ENCODE results near the gene PTPN4. TPM values are rescaled to one million over a fixed set of nuclear protein-coding genes. Genes with fewer than 3 reads are reported as not detected.

The PTPN4 gene
- total RNA-seq, 4 donors from 2014 or later, result 35.6 to 61.5 (median 51.6) TPM

- Histone ChIP-seq H3K4me3 (no peak overlapping the region), H3K36me3 (no peaks in the 10 kb centered on the region), H3K27ac (no peak overlapping the region), H3K27me3 (no peaks in the 10 kb centered on the region), H3K4me1 (no peaks in the 10 kb centered on the region), H3K9me3 (no peaks in the 10 kb centered on the region)
- DNase-seq, result no peak
- TF ChIP-seq POLR2A (IDR thresholded peaks at IDR 0.05), result no peak
- TF ChIP-seq CTCF (IDR thresholded peaks at IDR 0.05), result no peak
- intact Hi-C loops (cut with DNase I; ENCODE audit: low total_unique reads), result no loop called here
Measured at GRCh38 chr2:119732601-119733164, 27.0 kb upstream of the PTPN4 start.

- Histone ChIP-seq H3K4me1 (no peaks in the 10 kb centered on the region), H3K27me3 (no peaks in the 10 kb centered on the region), H3K36me3 (no peaks in the 10 kb centered on the region), H3K27ac (no peak overlapping the region), H3K4me3 (no peak overlapping the region), H3K9me3 (no peaks in the 10 kb centered on the region)
- no peak for DNase-seq
- intact Hi-C loops (cut with DNase I; ENCODE audit: low total_unique reads), result no loop called here
- TF ChIP-seq POLR2A (IDR thresholded peaks at IDR 0.05) (no peak), CTCF (IDR thresholded peaks at IDR 0.05) (no peak)
Measured at GRCh38 chr2:119734047-119734446, 25.7 kb upstream of the PTPN4 start.

GRCh38 chr2:119735565-119735964 is 24.2 kb upstream of the PTPN4 start:
- no peak overlapping the region for H3K27ac ChIP-seq
- intact Hi-C loops (cut with DNase I; ENCODE audit: low total_unique reads), result no loop called here
- no peak for DNase-seq
- H3K27me3 ChIP-seq, result no peaks in the 10 kb centered on the region
- H3K4me3 ChIP-seq, result no peak overlapping the region
- no peaks in the 10 kb centered on the region for H3K9me3 ChIP-seq
- TF ChIP-seq CTCF (IDR thresholded peaks at IDR 0.05) (no peak), POLR2A (IDR thresholded peaks at IDR 0.05) (no peak)
- H3K4me1 ChIP-seq, result no peaks in the 10 kb centered on the region
- H3K36me3 ChIP-seq, result no peaks in the 10 kb centered on the region

GRCh38 chr2:119736021-119736420 is 23.7 kb upstream of the PTPN4 start:
- TF ChIP-seq CTCF (IDR thresholded peaks at IDR 0.05), result no peak
- no peak for TF ChIP-seq POLR2A (IDR thresholded peaks at IDR 0.05)
- H3K36me3 ChIP-seq, result no peaks in the 10 kb centered on the region

GRCh38 chr2:119739580-119740255 is 20.0 kb upstream of the PTPN4 start:
- Histone ChIP-seq H3K4me3 (no peak overlapping the region), H3K27ac (no peak overlapping the region), H3K9me3 (no peaks in the 10 kb centered on the region), H3K36me3 (no peaks in the 10 kb centered on the region), H3K4me1 (no peaks in the 10 kb centered on the region), H3K27me3 (no peaks in the 10 kb centered on the region)
- TF ChIP-seq CTCF (IDR thresholded peaks at IDR 0.05), result no peak
- no peak for TF ChIP-seq POLR2A (IDR thresholded peaks at IDR 0.05)
- DNase-seq, result no peak
- intact Hi-C loops (cut with DNase I; ENCODE audit: low total_unique reads), result no loop called here

More at GRCh38 chr2:119736021-119736420, 23.7 kb upstream of the PTPN4 start:
- no peaks in the 10 kb centered on the region for H3K9me3 ChIP-seq
- no peak for DNase-seq
- H3K4me3 ChIP-seq, result no peak overlapping the region
- intact Hi-C loops (cut with DNase I; ENCODE audit: low total_unique reads), result no loop called here
- no peaks in the 10 kb centered on the region for H3K27me3 ChIP-seq
- no peaks in the 10 kb centered on the region for H3K4me1 ChIP-seq
- H3K27ac ChIP-seq, result no peak overlapping the region

Measured in uterus (tissue), 4 donors.